ENCODE measurements around the gene CREB3.

CREB3 gene

GRCh38 chr9:35749515-35750255, 17.2 kb downstream of the CREB3 start:
- peaks cover 26 to 48% (median 39%) of the 10 kb centered on the region in 3 donors for H3K36me3 ChIP-seq
- TF ChIP-seq CTCF (IDR thresholded peaks at IDR 0.05): no peak
- H3K9me3 ChIP-seq: no peaks in the 10 kb centered on the region
- no peaks in the 10 kb centered on the region for H3K27me3 ChIP-seq
- no peak for DNase-seq
- H3K27ac ChIP-seq: peak overlapping the region; percentile 79 to 91
- peaks cover 0 to 49% (median 45%) of the 10 kb centered on the region in 4 donors for H3K4me1 ChIP-seq
- H3K4me3 ChIP-seq: peak overlapping the region; percentile 62 to 91
- intact Hi-C loops (cut with DNase I; ENCODE audit: low total_unique reads): loop anchor here (10.0 kb wide), 1 partner anchor 65 kb away; the partner anchor contains the start of genes HINT2 and SPAG8

GRCh38 chr9:35750256-35750531, 17.7 kb downstream of the CREB3 start:
- Histone ChIP-seq H3K27ac (peak overlapping the region; percentile 79 to 91), H3K27me3 (no peaks in the 10 kb centered on the region), H3K9me3 (no peaks in the 10 kb centered on the region), H3K36me3 (peaks cover 26 to 48% (median 39%) of the 10 kb centered on the region in 3 donors), H3K4me1 (peaks cover 0 to 44% (median 43%) of the 10 kb centered on the region in 4 donors), H3K4me3 (peak overlapping the region; percentile 62 to 91)
- intact Hi-C loops (cut with DNase I; ENCODE audit: low total_unique reads): no loop called here
- no peak for TF ChIP-seq CTCF (IDR thresholded peaks at IDR 0.05)
- DNase-seq: no peak

- H3K27ac ChIP-seq: no peak overlapping the region
- no peaks in the 10 kb centered on the region for H3K27me3 ChIP-seq
- no peaks in the 10 kb centered on the region for H3K9me3 ChIP-seq
- TF ChIP-seq CTCF (IDR thresholded peaks at IDR 0.05): no peak
- peaks cover 26 to 48% (median 39%) of the 10 kb centered on the region in 3 donors for H3K36me3 ChIP-seq
- peaks cover 4 to 36% (median 34%) of the 10 kb centered on the region in 4 donors for H3K4me1 ChIP-seq
- DNase-seq: no peak
- intact Hi-C loops (cut with DNase I; ENCODE audit: low total_unique reads): no loop called here
- H3K4me3 ChIP-seq: no peak overlapping the region
These were observed 21.0 kb downstream of the CREB3 start for GRCh38 chr9:35753466-35753865.

GRCh38 chr9:35754264-35754663, 21.8 kb downstream of the CREB3 start, which contains the start of gene MSMP:
TSS of gene MSMP (minus strand) at chr9:35754276. CDS start at chr9:35754129, 147 bp downstream.
- no peak within 1 kb of the TSS for H3K4me3 ChIP-seq
- no peak for DNase-seq
- no peaks in the 10 kb centered on the region for H3K9me3 ChIP-seq
- no peak for TF ChIP-seq CTCF (IDR thresholded peaks at IDR 0.05)
- no peaks in the 10 kb centered on the region for H3K27me3 ChIP-seq
- no peak within 1 kb of the TSS for H3K27ac ChIP-seq
- intact Hi-C loops (cut with DNase I; ENCODE audit: low total_unique reads): no loop called here
- peaks cover 4 to 44% (median 41%) of the 10 kb centered on the region in 4 donors for H3K4me1 ChIP-seq
- peaks cover 26 to 48% (median 39%) of the 10 kb centered on the region in 3 donors for H3K36me3 ChIP-seq

- no peaks in the 10 kb centered on the region for H3K27me3 ChIP-seq
- H3K36me3 ChIP-seq: peaks cover 26 to 48% (median 39%) of the 10 kb centered on the region in 3 donors
- H3K9me3 ChIP-seq: no peaks in the 10 kb centered on the region
- TF ChIP-seq CTCF (IDR thresholded peaks at IDR 0.05): no peak
- intact Hi-C loops (cut with DNase I; ENCODE audit: low total_unique reads): no loop called here
- H3K4me1 ChIP-seq: peaks cover 4 to 44% (median 36%) of the 10 kb centered on the region in 4 donors
- DNase-seq: no peak
- no peak overlapping the region for H3K4me3 ChIP-seq
- no peak overlapping the region for H3K27ac ChIP-seq
These were observed 22.6 kb downstream of the CREB3 start for GRCh38 chr9:35755071-35755470.

All from tibial artery (tissue), 4 donors.